Measurements from ENCODE around the gene CAST.

GRCh38 chr5:96743065-96743768 is 81.0 kb downstream of the CAST start:
- no peak for TF ChIP-seq TAF1 (IDR thresholded peaks at IDR 0.05; ENCODE audit: borderline replicate concordance, insufficient read depth, low read length)
- no peak for TF ChIP-seq POLR2AphosphoS5 (IDR thresholded peaks at IDR 0.05; ENCODE audit: low read depth, low read length)
- TF ChIP-seq REST (IDR thresholded peaks at IDR 0.05; ENCODE audit: insufficient read depth in 1 of 2, low read depth in 2 of 2, low read length in 2 of 2): no peak
- no peak for TF ChIP-seq SIN3A (IDR thresholded peaks at IDR 0.05; ENCODE audit: borderline replicate concordance, insufficient read depth, low read length)

Measured in PFSK-1 (cell line).